ENCODE measurements around the gene MMAB. TPM values are rescaled to one million over a fixed set of nuclear protein-coding genes. Genes with fewer than 3 reads are reported as not detected.

MMAB gene
- total and polyA plus RNA-seq, 2 donors (not counting 3 experiments of a cell fraction or from before 2014, with no cell fraction given) = 39.1 to 46.0 TPM

GRCh38 chr12:109548258-109548657, 25.0 kb downstream of the MMAB start:
- Histone ChIP-seq H3K9me1 (replicated peaks; ENCODE audit: control insufficient read depth, extremely low read depth, insufficient read depth, low read length) (no peaks in the 10 kb centered on the region), H3K9ac (replicated peaks; ENCODE audit: extremely low read depth, insufficient read depth, low read length) (no peak overlapping the region), H3K4me2 (ENCODE audit: insufficient read depth, low read length) (no peak overlapping the region), H3K27ac (ENCODE audit: insufficient read depth, low read depth, low read length) (no peak overlapping the region), H3K4me3 (replicated peaks in 1 of 3; ENCODE audit: insufficient read depth in 1 of 3, low read depth in 1 of 3, low read length in 3 of 3) (no peak overlapping the region), H3K27me3 (ENCODE audit: control insufficient read depth in 2 of 2, insufficient read depth in 2 of 2, low read length in 2 of 2) (no peaks in the 10 kb centered on the region), H4K20me1 (replicated peaks; ENCODE audit: control insufficient read depth, extremely low read depth, insufficient read depth, low read length) (no peaks in the 10 kb centered on the region), H3K4me1 (ENCODE audit: control insufficient read depth, extremely low read depth, insufficient read depth, low read length) (peaks cover 8% of the 10 kb centered on the region), H3K36me3 (ENCODE audit: control insufficient read depth in 2 of 2, extremely low read depth in 1 of 2, insufficient read depth in 2 of 2, low read length in 2 of 2) (no peaks in the 10 kb centered on the region), H3K9me3 (replicated peaks; ENCODE audit: control insufficient read depth, insufficient read depth, low read length) (no peaks in the 10 kb centered on the region), H3K79me2 (ENCODE audit: control insufficient read depth, insufficient read depth, low read length) (no peaks in the 10 kb centered on the region), H2AFZ (ENCODE audit: low read depth, low read length) (no peak overlapping the region)
- intact Hi-C loops (cut with micrococcal nuclease) = no loop called here
- FAIRE-seq (no peak), DNase-seq (ENCODE audit: low read depth, low spot score) (no peak)
- POLR2A ChIA-PET = no interaction called here
- no TSS peak for BruUV-seq (replicated peaks)
- dilution Hi-C loops (cut with MboI; ENCODE audit: extremely low pct_ligation_motif_present, low sequenced_read_pairs) = no loop called here
- CTCF ChIA-PET = no interaction called here
- TF ChIP-seq MAX (IDR thresholded peaks at IDR 0.05; ENCODE audit: insufficient read depth, insufficient read length) (no peak), POLR2A (IDR thresholded peaks at IDR 0.05; ENCODE audit: low read depth, low read length) (no peak), JUN (IDR thresholded peaks at IDR 0.05; ENCODE audit: borderline replicate concordance, insufficient read depth, insufficient read length, low read depth) (no peak), POLR2AphosphoS5 (IDR thresholded peaks at IDR 0.05; ENCODE audit: insufficient read depth, low read depth, low read length) (no peak), CTCF (IDR thresholded peaks at IDR 0.05; ENCODE audit: extremely low read depth in 1 of 2, insufficient read depth in 1 of 2, low read depth in 1 of 2, low read length in 2 of 2) (no peak), GATA2 (IDR thresholded peaks at IDR 0.05; ENCODE audit: insufficient read depth, insufficient read length, low read depth, low read length) (no peak), FOS (IDR thresholded peaks at IDR 0.05; ENCODE audit: borderline replicate concordance, insufficient read depth, low read length) (no peak), MYC (IDR thresholded peaks at IDR 0.05; ENCODE audit: low read depth, low read length) (no peak), EZH2 (IDR thresholded peaks at IDR 0.05; ENCODE audit: borderline replicate concordance, low read depth, low read length, severe bottlenecking) (no peak)

Data from endothelial cell of umbilical vein (primary cell).